Lower leg skin (tissue), 4 donors: Measurements from ENCODE around the gene TMCC1. TPM values are rescaled to one million over a fixed set of nuclear protein-coding genes. Genes with fewer than 3 reads are reported as not detected.
"Not testable (repeated sequence)": the region's sequence is repeated elsewhere in the genome, so short reads cannot be mapped to it uniquely, and the experiment has no call there.

Experiments
- DNase-seq, 2 donors: peaks; one replicate each; pipeline ENCODE4 v3.0.0-alpha.2; 2019; ENCODE audit warnings: low spot score in 2 of 2
- H3K4me3 ChIP-seq: fragments of 200-600 bp; sonication (generic); 2 replicates; pipeline ENCODE4 v1.5.1; 2017; ENCODE audit warnings: mild to moderate bottlenecking, low read depth; ENCODE audit not compliant: poor library complexity, severe bottlenecking
- POLR2A ChIP-seq, 2 donors: fragments of 450-650 bp; IDR thresholded peaks; one replicate each; pipeline ENCODE4 v1.6.1; 2016 to 2017; ENCODE audit warnings: antibody characterized with exemption in 2 of 2, mild to moderate bottlenecking in 1 of 2, moderate library complexity in 1 of 2
- WGBS, 2 donors: methylation state at CpG; one replicate each; pipeline ENCODE4 v1.1.5; 2018; 5-methylcytosine and 5-hydroxymethylcytosine counted together
- intact Hi-C: fragments of 100-400 bp; cut with DNase I; formaldehyde crosslinking; loops from one replicate; pipeline ENCODE4 v1.15.0; 2023; ENCODE audit warnings: low total_unique reads
- total RNA-seq, 4 donors: library from RNA; depleted of rRNA; stranded (reverse); fragments of >200 nt; gene quantifications; one replicate each; pipeline ENCODE4 v1.1.0, GENCODE V29; 2016
- TF ChIP-seq, protein P1 (sequence below), 3 donors: fragments of 450-650 bp; IDR thresholded peaks; one replicate each; pipeline ENCODE4 v1.5.1; 2016; ENCODE audit warnings: antibody characterized with exemption in 3 of 3, mild to moderate bottlenecking in 3 of 3, moderate library complexity in 2 of 3

Gene TMCC1
- total RNA-seq, 4 donors from 2014 or later: 15.1 to 28.6 (median 18.8) TPM

GRCh38 chr3:129612534-129613366 lies 280.8 kb downstream of the TMCC1 start:
- peak in 1 of 2 donors; percentile 88 for DNase-seq
- H3K4me3 ChIP-seq: no peak overlapping the region
- intact Hi-C loops: no loop called here
- TF ChIP-seq POLR2A (IDR thresholded peaks at IDR 0.05): no peak
- TF ChIP-seq, protein P1, sequence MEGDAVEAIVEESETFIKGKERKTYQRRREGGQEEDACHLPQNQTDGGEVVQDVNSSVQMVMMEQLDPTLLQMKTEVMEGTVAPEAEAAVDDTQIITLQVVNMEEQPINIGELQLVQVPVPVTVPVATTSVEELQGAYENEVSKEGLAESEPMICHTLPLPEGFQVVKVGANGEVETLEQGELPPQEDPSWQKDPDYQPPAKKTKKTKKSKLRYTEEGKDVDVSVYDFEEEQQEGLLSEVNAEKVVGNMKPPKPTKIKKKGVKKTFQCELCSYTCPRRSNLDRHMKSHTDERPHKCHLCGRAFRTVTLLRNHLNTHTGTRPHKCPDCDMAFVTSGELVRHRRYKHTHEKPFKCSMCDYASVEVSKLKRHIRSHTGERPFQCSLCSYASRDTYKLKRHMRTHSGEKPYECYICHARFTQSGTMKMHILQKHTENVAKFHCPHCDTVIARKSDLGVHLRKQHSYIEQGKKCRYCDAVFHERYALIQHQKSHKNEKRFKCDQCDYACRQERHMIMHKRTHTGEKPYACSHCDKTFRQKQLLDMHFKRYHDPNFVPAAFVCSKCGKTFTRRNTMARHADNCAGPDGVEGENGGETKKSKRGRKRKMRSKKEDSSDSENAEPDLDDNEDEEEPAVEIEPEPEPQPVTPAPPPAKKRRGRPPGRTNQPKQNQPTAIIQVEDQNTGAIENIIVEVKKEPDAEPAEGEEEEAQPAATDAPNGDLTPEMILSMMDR (IDR thresholded peaks at IDR 0.05): no peak
- WGBS, 2 donors: 48 to 72% methylated on average over 15 to 16 of the region's 16 CpGs

DNA sequence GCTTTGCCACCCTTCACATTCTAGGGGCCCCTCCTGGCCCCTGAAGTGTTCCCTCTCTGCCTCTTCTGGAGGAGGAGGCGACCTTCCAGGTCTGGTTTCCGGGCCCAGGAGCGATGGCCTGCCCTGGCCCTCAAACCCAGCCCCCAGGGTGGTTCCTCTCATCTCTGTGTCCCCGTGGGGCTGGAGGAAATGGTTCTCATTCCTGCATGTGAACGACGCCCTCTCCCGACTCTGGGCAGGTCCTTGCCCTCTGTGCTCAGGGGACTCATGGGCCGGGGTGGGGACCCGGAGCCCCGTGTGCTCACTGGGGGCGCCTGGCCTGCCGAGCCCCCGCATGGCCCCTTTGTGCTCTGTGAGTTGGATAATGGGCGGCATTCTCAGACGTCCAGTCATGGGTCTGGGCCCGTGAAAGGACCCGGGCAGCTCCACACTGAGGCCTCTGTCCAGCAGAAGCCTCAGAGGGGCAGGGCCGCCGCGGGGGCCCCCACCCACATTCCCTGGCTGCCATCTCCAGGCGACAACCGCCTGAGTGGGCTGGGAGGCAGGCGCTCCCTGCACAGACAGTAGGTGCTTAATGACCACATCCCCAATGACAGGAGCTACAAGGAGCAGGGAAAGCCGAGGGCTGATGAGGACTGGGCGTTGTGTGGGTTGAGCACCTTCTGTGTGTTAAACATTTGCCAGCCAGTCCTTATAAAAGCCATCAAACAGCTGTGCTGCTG lies 281.5 kb downstream of the TMCC1 start:
- DNase-seq: peak in 1 of 2 donors; percentile 90
- WGBS, 2 donors: 42 to 59% methylated on average over 18 to 25 of the region's 25 CpGs
- H3K4me3 ChIP-seq: no peak overlapping the region
- intact Hi-C loops: no loop called here
- no peak for TF ChIP-seq POLR2A (IDR thresholded peaks at IDR 0.05)
- TF ChIP-seq, protein P1 (IDR thresholded peaks at IDR 0.05): peak in 1 of 3 donors; percentile 54

DNA sequence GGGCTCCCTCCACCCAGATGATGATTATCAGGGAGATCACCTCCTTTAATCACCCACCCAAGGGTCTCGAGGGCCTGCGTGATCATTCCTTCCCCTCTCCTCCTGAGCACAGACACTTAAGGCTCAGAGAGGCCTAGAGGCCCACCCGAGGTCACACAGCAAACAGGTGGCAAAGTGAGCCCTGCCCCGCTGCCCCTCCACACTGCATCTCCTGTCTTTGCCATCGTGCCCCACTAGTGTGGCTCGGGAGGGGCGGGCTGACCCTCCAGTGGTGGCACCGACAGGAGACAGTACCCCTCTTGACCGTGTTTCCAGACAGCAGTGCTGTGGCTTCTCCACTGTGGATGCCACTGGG lies 282.1 kb downstream of the TMCC1 start:
- no peak for DNase-seq
- H3K4me3 ChIP-seq: no peak overlapping the region
- intact Hi-C loops: no loop called here
- 89 to 91% methylated on average over 9 of the region's 9 CpGs for WGBS, 2 donors
- no peak for TF ChIP-seq POLR2A (IDR thresholded peaks at IDR 0.05)
- TF ChIP-seq, protein P1 (IDR thresholded peaks at IDR 0.05): no peak

DNA sequence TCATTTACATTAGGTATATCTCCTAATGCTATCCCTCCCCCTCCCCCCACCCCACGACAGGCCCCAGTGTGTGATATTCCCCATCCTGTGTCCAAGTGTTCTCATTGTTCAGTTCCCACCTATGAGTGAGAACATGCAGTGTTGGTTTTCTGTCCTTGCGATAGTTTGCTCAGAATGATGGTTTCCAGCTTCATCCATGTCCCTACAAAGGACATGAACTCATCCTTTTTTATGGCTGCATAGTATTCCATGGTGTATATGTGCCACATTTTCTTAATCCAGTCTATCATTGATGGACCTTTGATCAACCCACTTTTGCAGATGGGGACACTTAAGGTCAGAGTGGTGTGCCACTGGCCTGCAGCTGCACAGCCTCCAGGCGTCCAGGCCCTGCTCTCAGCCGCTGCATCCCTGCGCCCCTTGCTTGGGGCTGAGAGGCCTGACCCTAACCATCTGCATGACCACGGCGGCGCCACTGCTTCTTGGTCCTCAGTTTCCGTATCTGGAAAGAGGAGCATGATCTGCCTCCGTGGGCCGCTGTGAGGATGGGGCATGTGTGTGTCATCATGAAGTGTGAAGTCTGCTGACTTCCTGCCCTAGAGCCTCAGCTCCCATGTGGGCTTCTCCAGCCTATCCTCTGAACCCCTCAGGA lies 282.6 kb downstream of the TMCC1 start:
- intact Hi-C loops, H3K4me3 ChIP-seq, DNase-seq: not testable (repeated sequence)
- WGBS, 2 donors: 85 to 91% methylated on average over 11 of the region's 11 CpGs

- no peak for DNase-seq
- TF ChIP-seq POLR2A (IDR thresholded peaks at IDR 0.05): no peak
- TF ChIP-seq, protein P1 (IDR thresholded peaks at IDR 0.05): no peak
- no peak overlapping the region for H3K4me3 ChIP-seq
- 51 to 61% methylated on average over 10 of the region's 10 CpGs for WGBS, 2 donors
- intact Hi-C loops: no loop called here
These were observed 283.2 kb downstream of the TMCC1 start for GRCh38 chr3:129610276-129610675.
